ENCODE results near the gene SLC2A9.

DNA sequence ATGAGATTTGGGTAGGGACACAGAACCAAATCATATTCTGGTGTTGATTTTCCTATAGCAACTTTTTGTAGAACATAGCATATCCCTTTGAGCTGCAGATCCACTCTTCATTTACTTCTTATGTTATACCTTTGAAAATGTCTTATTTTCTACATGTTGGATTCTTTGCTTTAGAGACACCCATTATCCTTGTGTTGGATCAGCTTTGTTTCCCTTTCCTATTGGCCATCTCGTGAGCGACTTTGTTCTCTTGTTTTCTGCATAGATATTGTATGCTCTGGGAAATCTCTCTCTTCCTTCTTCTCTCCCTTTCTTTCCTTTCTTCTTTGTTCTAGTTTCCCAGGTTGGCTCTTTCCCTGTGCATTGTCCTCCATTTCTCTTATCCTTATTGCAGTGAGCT, 180.2 kb downstream of the SLC2A9 start:
- TF ChIP-seq, protein P1, sequence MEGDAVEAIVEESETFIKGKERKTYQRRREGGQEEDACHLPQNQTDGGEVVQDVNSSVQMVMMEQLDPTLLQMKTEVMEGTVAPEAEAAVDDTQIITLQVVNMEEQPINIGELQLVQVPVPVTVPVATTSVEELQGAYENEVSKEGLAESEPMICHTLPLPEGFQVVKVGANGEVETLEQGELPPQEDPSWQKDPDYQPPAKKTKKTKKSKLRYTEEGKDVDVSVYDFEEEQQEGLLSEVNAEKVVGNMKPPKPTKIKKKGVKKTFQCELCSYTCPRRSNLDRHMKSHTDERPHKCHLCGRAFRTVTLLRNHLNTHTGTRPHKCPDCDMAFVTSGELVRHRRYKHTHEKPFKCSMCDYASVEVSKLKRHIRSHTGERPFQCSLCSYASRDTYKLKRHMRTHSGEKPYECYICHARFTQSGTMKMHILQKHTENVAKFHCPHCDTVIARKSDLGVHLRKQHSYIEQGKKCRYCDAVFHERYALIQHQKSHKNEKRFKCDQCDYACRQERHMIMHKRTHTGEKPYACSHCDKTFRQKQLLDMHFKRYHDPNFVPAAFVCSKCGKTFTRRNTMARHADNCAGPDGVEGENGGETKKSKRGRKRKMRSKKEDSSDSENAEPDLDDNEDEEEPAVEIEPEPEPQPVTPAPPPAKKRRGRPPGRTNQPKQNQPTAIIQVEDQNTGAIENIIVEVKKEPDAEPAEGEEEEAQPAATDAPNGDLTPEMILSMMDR (IDR thresholded peaks at IDR 0.05): no peak
- TF ChIP-seq POLR2A (IDR thresholded peaks at IDR 0.05): no peak
